ENCODE measurements around the gene EPN3. TPM values are rescaled to one million over a fixed set of nuclear protein-coding genes. Genes with fewer than 3 reads are reported as not detected.

Gene EPN3
- total RNA-seq, 1 donor from 2014 or later = 9.1 TPM

DNA sequence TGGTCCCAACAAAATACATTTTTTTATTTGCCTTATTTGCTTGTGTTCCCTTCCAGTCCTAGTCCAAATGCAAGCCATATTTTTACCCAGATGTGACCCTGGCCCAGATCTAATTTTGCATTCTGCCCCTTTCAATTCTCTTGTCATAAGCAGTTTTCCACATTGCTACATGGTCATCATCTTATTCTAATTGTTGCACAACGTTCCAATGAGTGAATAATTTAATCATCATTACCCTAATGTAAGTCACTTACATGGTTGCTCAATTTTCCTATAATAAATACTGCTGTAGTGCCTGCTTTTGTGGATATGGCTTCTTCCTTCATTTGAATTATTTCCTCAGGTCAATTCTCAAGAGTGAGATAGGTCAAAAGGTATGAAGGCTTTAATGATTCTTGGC lies 41.0 kb upstream of the EPN3 start:
- Mint-ChIP-seq H3K27me3 (no peaks in the 10 kb centered on the region), H3K9me3 (ENCODE audit: low read depth) (no peaks in the 10 kb centered on the region), H3K36me3 (ENCODE audit: insufficient read depth) (no peaks in the 10 kb centered on the region), H3K4me3 (ENCODE audit: low read depth) (no peak overlapping the region), H3K4me1 (ENCODE audit: low read depth) (peaks cover 2% of the 10 kb centered on the region), H3K27ac (no peak overlapping the region)
- no peak for DNase-seq (ENCODE audit: low spot score, unreplicated experiment)
- TF ChIP-seq, protein P1, sequence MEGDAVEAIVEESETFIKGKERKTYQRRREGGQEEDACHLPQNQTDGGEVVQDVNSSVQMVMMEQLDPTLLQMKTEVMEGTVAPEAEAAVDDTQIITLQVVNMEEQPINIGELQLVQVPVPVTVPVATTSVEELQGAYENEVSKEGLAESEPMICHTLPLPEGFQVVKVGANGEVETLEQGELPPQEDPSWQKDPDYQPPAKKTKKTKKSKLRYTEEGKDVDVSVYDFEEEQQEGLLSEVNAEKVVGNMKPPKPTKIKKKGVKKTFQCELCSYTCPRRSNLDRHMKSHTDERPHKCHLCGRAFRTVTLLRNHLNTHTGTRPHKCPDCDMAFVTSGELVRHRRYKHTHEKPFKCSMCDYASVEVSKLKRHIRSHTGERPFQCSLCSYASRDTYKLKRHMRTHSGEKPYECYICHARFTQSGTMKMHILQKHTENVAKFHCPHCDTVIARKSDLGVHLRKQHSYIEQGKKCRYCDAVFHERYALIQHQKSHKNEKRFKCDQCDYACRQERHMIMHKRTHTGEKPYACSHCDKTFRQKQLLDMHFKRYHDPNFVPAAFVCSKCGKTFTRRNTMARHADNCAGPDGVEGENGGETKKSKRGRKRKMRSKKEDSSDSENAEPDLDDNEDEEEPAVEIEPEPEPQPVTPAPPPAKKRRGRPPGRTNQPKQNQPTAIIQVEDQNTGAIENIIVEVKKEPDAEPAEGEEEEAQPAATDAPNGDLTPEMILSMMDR (IDR thresholded peaks at IDR 0.05; ENCODE audit: unreplicated experiment) = no peak

DNA sequence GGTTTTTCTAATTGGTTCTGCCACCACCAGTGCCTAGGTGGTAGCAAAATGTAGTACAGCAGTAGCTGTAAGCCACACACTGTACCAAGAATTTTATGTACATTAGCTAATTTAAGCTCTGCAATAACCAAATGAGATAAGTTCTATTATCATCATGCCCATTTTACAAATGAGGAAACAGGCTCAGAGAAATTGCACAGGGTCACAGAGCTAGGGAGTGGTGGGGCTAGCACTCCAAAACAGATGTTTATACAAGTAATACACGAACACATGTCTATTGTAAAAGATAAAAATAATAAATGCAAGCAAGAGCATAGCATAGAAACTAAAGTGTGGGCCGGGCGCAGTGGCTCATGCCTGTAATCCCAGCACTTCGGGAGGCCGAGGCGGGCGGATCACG lies 40.3 kb upstream of the EPN3 start:
- Mint-ChIP-seq H3K4me1 (ENCODE audit: low read depth) (peaks cover 2% of the 10 kb centered on the region), H3K4me3 (ENCODE audit: low read depth) (no peak overlapping the region), H3K36me3 (ENCODE audit: insufficient read depth) (no peaks in the 10 kb centered on the region), H3K27me3 (no peaks in the 10 kb centered on the region), H3K27ac (no peak overlapping the region), H3K9me3 (ENCODE audit: low read depth) (no peaks in the 10 kb centered on the region)
- TF ChIP-seq, protein P1 (IDR thresholded peaks at IDR 0.05; ENCODE audit: unreplicated experiment) = no peak
- no peak for DNase-seq (ENCODE audit: low spot score, unreplicated experiment)

DNA sequence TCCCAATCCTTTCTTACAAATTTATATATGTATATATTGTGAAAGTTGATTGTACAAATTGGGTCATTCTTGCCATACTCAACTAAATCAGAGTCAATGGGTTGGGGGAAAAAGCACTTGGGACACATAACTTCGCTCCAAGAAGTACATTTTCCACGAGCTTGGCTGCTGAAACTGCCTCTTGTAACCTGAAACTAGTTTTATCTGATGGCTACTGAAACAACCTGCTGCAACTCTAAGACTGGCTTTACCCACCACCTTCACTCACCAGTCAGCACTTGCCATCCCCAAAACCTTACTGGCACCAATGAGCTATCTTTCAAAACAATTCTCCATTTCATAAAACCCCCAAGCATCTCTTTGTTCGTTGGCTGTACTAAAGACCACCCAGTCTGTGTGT lies 38.8 kb upstream of the EPN3 start:
- Mint-ChIP-seq H3K4me1 (ENCODE audit: low read depth) (peaks cover 2% of the 10 kb centered on the region), H3K27ac (no peak overlapping the region), H3K27me3 (no peaks in the 10 kb centered on the region), H3K36me3 (ENCODE audit: insufficient read depth) (no peaks in the 10 kb centered on the region), H3K4me3 (ENCODE audit: low read depth) (no peak overlapping the region), H3K9me3 (ENCODE audit: low read depth) (no peaks in the 10 kb centered on the region)
- DNase-seq (ENCODE audit: low spot score, unreplicated experiment) = no peak
- TF ChIP-seq, protein P1 (IDR thresholded peaks at IDR 0.05; ENCODE audit: unreplicated experiment) = no peak

DNA sequence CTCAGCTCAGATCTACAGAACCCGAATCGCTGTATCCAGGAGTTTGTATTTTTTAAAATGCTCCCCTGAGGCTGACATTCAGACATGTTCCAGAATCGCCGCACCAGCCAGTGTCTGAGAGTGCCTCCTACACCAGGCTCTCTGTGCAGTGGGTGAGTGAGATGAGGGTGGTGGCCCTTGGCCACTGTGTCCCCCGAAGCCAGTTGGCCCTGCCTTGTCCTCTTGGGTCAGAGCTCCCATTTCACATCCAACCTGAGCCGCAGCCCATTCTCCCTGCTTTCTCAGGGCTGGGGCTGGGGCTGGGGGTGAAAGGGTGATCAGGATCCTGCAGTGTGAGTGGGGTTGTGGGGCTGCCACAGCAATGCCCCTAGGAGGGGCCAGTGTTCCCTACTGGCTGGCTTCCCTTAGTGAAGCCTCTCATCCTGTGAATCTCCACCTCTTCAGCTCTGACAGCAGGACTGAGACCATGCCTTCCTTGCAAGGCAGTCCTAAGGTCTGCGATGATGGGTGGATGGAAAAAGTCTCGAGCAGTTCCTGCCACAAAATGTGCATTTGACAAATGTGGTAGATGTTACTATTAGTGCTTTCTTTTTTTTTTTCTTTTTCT lies 37.2 kb upstream of the EPN3 start:
- Mint-ChIP-seq H3K4me1 (ENCODE audit: low read depth) (peaks cover 2% of the 10 kb centered on the region), H3K4me3 (ENCODE audit: low read depth) (no peak overlapping the region), H3K27me3 (no peaks in the 10 kb centered on the region), H3K9me3 (ENCODE audit: low read depth) (no peaks in the 10 kb centered on the region), H3K27ac (no peak overlapping the region), H3K36me3 (ENCODE audit: insufficient read depth) (no peaks in the 10 kb centered on the region)
- DNase-seq (ENCODE audit: low spot score, unreplicated experiment) = no peak
- TF ChIP-seq, protein P1 (IDR thresholded peaks at IDR 0.05; ENCODE audit: unreplicated experiment) = no peak

DNA sequence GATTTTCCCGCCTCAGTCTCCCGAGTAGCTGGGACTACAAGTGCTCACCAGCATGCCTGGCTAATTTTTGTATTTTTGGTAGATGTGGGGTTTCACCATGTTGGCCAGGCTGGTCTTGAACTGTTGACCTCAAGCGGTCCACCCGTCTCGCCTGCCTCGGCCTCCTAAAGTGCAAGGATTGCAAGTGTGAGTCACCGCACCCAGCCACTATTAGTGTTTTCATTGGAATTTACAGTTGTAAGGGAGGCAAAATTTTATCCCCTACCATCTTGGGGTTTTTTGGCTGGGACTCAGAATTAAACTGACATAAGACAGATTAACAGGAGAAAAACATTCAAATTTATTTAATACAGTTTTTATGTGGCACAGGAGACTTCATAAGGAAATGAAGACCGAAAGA lies 36.6 kb upstream of the EPN3 start:
- Mint-ChIP-seq H3K27ac (no peak overlapping the region), H3K36me3 (ENCODE audit: insufficient read depth) (no peaks in the 10 kb centered on the region), H3K27me3 (no peaks in the 10 kb centered on the region), H3K9me3 (ENCODE audit: low read depth) (no peaks in the 10 kb centered on the region), H3K4me1 (ENCODE audit: low read depth) (peaks cover 2% of the 10 kb centered on the region), H3K4me3 (ENCODE audit: low read depth) (no peak overlapping the region)
- no peak for DNase-seq (ENCODE audit: low spot score, unreplicated experiment)
- TF ChIP-seq, protein P1 (IDR thresholded peaks at IDR 0.05; ENCODE audit: unreplicated experiment) = no peak
